ENCODE data around the gene COPG2. TPM values are rescaled to one million over a fixed set of nuclear protein-coding genes. Genes with fewer than 3 reads are reported as not detected.

The COPG2 gene
- total and polyA plus RNA-seq, 2 experiments from 2014 or later, result 3.0 to 41.0 TPM

DNA sequence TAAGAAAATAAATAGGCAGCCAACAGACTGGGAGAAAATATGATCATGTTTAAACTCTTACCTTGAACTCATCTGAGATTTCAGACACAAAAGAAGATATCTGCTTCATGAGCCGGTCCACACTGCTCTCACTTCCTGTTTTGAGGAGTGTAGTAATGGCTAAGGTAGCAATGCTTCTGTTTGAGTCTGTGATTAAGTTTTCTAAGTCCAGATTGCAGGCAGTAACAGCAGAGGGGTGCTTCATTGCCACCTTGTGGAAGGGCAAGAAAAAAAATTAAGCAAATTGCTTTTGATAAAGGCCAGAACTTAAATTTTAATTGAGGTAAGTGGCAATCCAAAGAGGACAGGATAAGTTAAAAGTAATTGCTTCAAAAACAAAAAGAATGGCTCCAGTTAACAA lies 107.6 kb downstream of the COPG2 start:
- peak; percentile 20 for DNase-seq (ENCODE audit: low spot score)
- H3K36me3 ChIP-seq (replicated peaks; ENCODE audit: insufficient read depth, low read depth), result no peaks in the 10 kb centered on the region
- no peak overlapping the region for H3K4me3 ChIP-seq
- H3K9me3 ChIP-seq (ENCODE audit: low read depth), result no peaks in the 10 kb centered on the region
- no peak overlapping the region for H3K4me2 ChIP-seq
- no peaks in the 10 kb centered on the region for H3K4me1 ChIP-seq (ENCODE audit: insufficient read depth)
- no peaks in the 10 kb centered on the region for H3K27me3 ChIP-seq
- H3K27ac ChIP-seq, result no peak overlapping the region
- H2AFZ ChIP-seq, result no peak overlapping the region
- WGBS (ENCODE audit: low lambda C conversion rate, missing lambda C conversion rate), result 78% methylated on average over 1 of the region's 1 CpG
- no peaks in the 10 kb centered on the region for H3K79me2 ChIP-seq
- H4K20me1 ChIP-seq (ENCODE audit: insufficient read depth, poor library complexity, severe bottlenecking), result no peaks in the 10 kb centered on the region
- H3K9me2 ChIP-seq (replicated peaks; ENCODE audit: insufficient read depth), result no peaks in the 10 kb centered on the region
- TF ChIP-seq, protein P1, sequence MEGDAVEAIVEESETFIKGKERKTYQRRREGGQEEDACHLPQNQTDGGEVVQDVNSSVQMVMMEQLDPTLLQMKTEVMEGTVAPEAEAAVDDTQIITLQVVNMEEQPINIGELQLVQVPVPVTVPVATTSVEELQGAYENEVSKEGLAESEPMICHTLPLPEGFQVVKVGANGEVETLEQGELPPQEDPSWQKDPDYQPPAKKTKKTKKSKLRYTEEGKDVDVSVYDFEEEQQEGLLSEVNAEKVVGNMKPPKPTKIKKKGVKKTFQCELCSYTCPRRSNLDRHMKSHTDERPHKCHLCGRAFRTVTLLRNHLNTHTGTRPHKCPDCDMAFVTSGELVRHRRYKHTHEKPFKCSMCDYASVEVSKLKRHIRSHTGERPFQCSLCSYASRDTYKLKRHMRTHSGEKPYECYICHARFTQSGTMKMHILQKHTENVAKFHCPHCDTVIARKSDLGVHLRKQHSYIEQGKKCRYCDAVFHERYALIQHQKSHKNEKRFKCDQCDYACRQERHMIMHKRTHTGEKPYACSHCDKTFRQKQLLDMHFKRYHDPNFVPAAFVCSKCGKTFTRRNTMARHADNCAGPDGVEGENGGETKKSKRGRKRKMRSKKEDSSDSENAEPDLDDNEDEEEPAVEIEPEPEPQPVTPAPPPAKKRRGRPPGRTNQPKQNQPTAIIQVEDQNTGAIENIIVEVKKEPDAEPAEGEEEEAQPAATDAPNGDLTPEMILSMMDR (IDR thresholded peaks at IDR 0.05; ENCODE audit: poor library complexity), result peak; percentile 28
- no peak for TF ChIP-seq EZH2 (IDR thresholded peaks at IDR 0.05; ENCODE audit: borderline replicate concordance)
- no peak for TF ChIP-seq EZH2phosphoT487 (IDR thresholded peaks at IDR 0.05; ENCODE audit: low read depth, severe bottlenecking, unreplicated experiment)

DNA sequence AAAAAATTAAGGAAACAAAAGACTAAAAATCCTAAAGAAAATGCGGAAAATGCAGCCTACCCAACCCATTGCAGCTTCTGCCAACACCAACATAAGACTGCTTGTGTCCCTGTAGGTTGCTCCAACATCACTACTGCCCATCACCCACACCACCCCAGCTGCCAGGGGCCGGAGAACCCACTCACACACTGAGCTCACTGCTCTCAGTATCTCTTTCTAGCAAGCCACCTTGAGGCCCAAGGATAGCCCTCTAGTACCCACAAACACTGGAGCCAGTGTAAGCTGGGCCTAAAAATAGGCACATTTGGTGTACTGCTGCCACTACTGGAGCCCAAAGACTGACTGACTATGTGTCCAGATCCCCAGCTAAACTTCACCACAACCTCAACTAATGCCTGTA lies 109.4 kb downstream of the COPG2 start:
- Histone ChIP-seq H3K36me3 (replicated peaks; ENCODE audit: insufficient read depth, low read depth) (no peaks in the 10 kb centered on the region), H3K4me2 (no peak overlapping the region), H3K4me3 (no peak overlapping the region), H3K79me2 (no peaks in the 10 kb centered on the region), H3K27ac (no peak overlapping the region), H2AFZ (no peak overlapping the region), H3K9me3 (ENCODE audit: low read depth) (no peaks in the 10 kb centered on the region), H3K27me3 (no peaks in the 10 kb centered on the region), H4K20me1 (ENCODE audit: insufficient read depth, poor library complexity, severe bottlenecking) (no peaks in the 10 kb centered on the region), H3K4me1 (ENCODE audit: insufficient read depth) (no peaks in the 10 kb centered on the region), H3K9me2 (replicated peaks; ENCODE audit: insufficient read depth) (no peaks in the 10 kb centered on the region)
- TF ChIP-seq EZH2phosphoT487 (IDR thresholded peaks at IDR 0.05; ENCODE audit: low read depth, severe bottlenecking, unreplicated experiment), result no peak
- TF ChIP-seq, protein P1 (IDR thresholded peaks at IDR 0.05; ENCODE audit: poor library complexity), result no peak
- TF ChIP-seq EZH2 (IDR thresholded peaks at IDR 0.05; ENCODE audit: borderline replicate concordance), result no peak
- DNase-seq (ENCODE audit: low spot score), result no peak
- 100% methylated on average over 2 of the region's 2 CpGs for WGBS (ENCODE audit: low lambda C conversion rate, missing lambda C conversion rate)

DNA sequence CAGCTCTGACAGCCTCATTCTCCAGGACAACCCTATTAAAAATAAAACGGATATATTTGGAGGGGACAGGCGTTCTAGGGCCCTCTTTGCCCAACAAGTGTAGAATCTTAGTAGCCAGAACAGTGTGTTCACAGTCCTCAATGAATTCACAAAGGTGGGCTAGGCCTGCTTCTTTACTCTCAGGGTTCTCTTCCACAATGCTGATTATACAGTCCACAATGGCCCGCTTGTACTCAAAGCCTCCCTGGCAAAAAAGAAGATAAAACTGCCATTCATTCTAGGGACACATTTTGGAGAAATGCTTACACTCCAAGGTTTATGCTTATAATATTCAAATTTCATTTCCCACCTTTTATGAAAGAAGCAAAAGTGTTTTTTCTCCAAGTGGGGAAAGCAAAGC lies 114.1 kb downstream of the COPG2 start:
- H3K27ac ChIP-seq, result no peak overlapping the region
- no peak for DNase-seq (ENCODE audit: low spot score)
- H3K9me3 ChIP-seq (ENCODE audit: low read depth), result no peaks in the 10 kb centered on the region
- no peak overlapping the region for H3K4me3 ChIP-seq
- no peaks in the 10 kb centered on the region for H3K4me1 ChIP-seq (ENCODE audit: insufficient read depth)
- H2AFZ ChIP-seq, result no peak overlapping the region
- H3K79me2 ChIP-seq, result no peaks in the 10 kb centered on the region
- H4K20me1 ChIP-seq (ENCODE audit: insufficient read depth, poor library complexity, severe bottlenecking), result no peaks in the 10 kb centered on the region
- H3K9me2 ChIP-seq (replicated peaks; ENCODE audit: insufficient read depth), result no peaks in the 10 kb centered on the region
- no peak for TF ChIP-seq EZH2 (IDR thresholded peaks at IDR 0.05; ENCODE audit: borderline replicate concordance)
- TF ChIP-seq, protein P1 (IDR thresholded peaks at IDR 0.05; ENCODE audit: poor library complexity), result no peak
- TF ChIP-seq EZH2phosphoT487 (IDR thresholded peaks at IDR 0.05; ENCODE audit: low read depth, severe bottlenecking, unreplicated experiment), result no peak
- WGBS (ENCODE audit: low lambda C conversion rate, missing lambda C conversion rate), result 87% methylated on average over 3 of the region's 3 CpGs
- no peaks in the 10 kb centered on the region for H3K27me3 ChIP-seq
- H3K36me3 ChIP-seq (replicated peaks; ENCODE audit: insufficient read depth, low read depth), result no peaks in the 10 kb centered on the region
- no peak overlapping the region for H3K4me2 ChIP-seq

Measured in hepatocyte (in vitro differentiated cells).